ENCODE results near the gene IER5L.

IER5L gene

GRCh38 chr9:129139233-129139992 is 38.6 kb downstream of the IER5L start:
- H3K4me3 ChIP-seq: peak overlapping the region; percentile 72
- peak overlapping the region; percentile 91 to 99 for H3K27ac ChIP-seq

GRCh38 chr9:129138476-129139232 is 39.4 kb downstream of the IER5L start:
- H3K4me3 ChIP-seq: peak overlapping the region; percentile 72
- peak; percentile 92 for DNase-seq (ENCODE audit: low spot score)
- TF ChIP-seq CTCF (IDR thresholded peaks at IDR 0.05): no peak

More at GRCh38 chr9:129139233-129139992, 38.6 kb downstream of the IER5L start:
- peak; percentile 97 for TF ChIP-seq CTCF (IDR thresholded peaks at IDR 0.05)
- DNase-seq (ENCODE audit: low spot score): peak; percentile 91

GRCh38 chr9:129138144-129138462 is 40.0 kb downstream of the IER5L start:
- Histone ChIP-seq H3K4me3 (peak overlapping the region; percentile 72), H3K27ac (peak overlapping the region; percentile 91 to 99)
- DNase-seq (ENCODE audit: low spot score): no peak
- no peak for TF ChIP-seq CTCF (IDR thresholded peaks at IDR 0.05)

More at GRCh38 chr9:129138476-129139232, 39.4 kb downstream of the IER5L start:
- peak overlapping the region; percentile 91 to 99 for H3K27ac ChIP-seq

GRCh38 chr9:129137292-129138143 is 40.5 kb downstream of the IER5L start:
- H3K27ac ChIP-seq: peak overlapping the region; percentile 91 to 99
- no peak for TF ChIP-seq CTCF (IDR thresholded peaks at IDR 0.05)
- no peak overlapping the region for H3K4me3 ChIP-seq
- peak; percentile 78 for DNase-seq (ENCODE audit: low spot score)

- H3K4me3 ChIP-seq: no peak overlapping the region
- peak; percentile 72 for DNase-seq (ENCODE audit: low spot score)
- TF ChIP-seq CTCF (IDR thresholded peaks at IDR 0.05): no peak
- peak overlapping the region; percentile 91 to 99 for H3K27ac ChIP-seq
These were observed 41.5 kb downstream of the IER5L start for GRCh38 chr9:129136446-129137035.

GRCh38 chr9:129135476-129135875 is 42.6 kb downstream of the IER5L start:
- H3K27ac ChIP-seq: no peak overlapping the region
- TF ChIP-seq CTCF (IDR thresholded peaks at IDR 0.05): no peak
- no peak for DNase-seq (ENCODE audit: low spot score)
- no peak overlapping the region for H3K4me3 ChIP-seq
